NOMO-1 treated with DMSO at 0.1 percent for 48 hours (cell line): ENCODE measurements around the gene CCKAR.
A peak's percentile ranks its signal among the peaks of the same experiment; 100 is the strongest.

ENCODE experiments used
- DNase-seq: peaks from one replicate; lab custom pipeline; 2025; ENCODE audit not compliant: unreplicated experiment; lab: John Stamatoyannopoulos, UW

Gene CCKAR

GRCh38 chr4:26462874-26463273 lies 27.4 kb downstream of the CCKAR start:
- no peak for DNase-seq

GRCh38 chr4:26459756-26460530 lies 30.3 kb downstream of the CCKAR start:
- no peak for DNase-seq

- DNase-seq: peak; percentile 74
These were observed 31.1 kb downstream of the CCKAR start for GRCh38 chr4:26459054-26459755.

GRCh38 chr4:26458157-26458561 lies 32.1 kb downstream of the CCKAR start:
- DNase-seq: peak; percentile 36

DNA sequence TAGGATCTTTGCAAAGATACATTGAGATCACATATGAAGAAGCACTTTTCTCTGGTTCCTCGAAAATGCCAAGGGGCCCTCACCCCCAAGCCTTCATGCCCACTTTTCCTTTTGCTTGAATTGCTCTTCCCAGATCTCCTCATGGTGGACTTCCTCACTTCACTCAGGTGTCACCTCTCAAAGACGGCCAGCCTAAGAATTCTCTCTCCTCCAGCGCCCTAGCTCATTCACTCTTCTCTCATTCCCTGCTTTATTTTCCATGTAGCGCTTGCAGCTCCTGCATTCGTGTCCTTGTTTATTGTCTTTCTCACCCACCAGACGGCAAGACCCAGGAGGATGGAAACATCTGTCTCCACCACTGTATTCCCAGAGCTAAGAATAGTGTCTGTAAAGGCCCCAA lies 32.9 kb downstream of the CCKAR start:
- no peak for DNase-seq

DNA sequence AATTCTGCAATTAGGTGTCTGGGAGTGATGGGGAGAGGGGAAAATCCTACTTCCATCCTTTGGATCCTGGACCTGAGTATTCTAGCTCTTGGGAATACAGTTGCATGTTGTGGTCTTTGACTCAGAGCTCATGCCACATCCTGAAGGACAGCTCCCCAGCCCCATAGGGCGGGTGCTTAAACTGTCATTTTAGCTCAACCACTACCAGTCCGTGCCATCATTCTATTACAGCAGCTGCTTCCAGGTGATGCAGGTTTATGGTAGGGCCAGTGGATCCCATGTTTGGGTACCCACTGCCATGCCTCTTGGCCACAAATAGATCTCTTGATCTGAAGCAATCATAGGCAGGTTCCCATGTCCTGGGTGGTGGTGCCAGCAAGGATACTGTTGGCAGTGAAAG lies 34.7 kb downstream of the CCKAR start:
- no peak for DNase-seq

GRCh38 chr4:26454961-26455360 lies 35.3 kb downstream of the CCKAR start:
- no peak for DNase-seq

GRCh38 chr4:26452565-26453531 lies 37.4 kb downstream of the CCKAR start:
- no peak for DNase-seq

DNA sequence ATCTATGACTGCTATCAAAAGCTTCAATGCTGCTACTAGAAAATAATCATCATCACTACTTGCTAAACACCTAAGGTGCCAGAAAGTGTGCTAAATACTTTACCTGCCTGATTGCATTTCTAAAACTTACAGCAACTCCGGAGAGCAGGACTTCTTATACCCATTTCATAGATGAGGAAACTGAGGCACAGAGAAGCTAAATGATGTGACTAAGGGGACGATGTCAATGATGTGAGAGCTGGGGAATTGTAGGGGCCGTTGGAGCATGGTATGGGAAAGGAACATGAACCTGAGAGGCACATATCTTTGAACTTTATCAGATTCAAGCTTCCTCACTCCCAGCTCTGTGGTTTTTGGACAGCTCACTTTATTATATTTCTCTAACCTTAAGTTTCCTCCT lies 38.7 kb downstream of the CCKAR start:
- no peak for DNase-seq

GRCh38 chr4:26450418-26450817 lies 39.9 kb downstream of the CCKAR start:
- DNase-seq: no peak

DNA sequence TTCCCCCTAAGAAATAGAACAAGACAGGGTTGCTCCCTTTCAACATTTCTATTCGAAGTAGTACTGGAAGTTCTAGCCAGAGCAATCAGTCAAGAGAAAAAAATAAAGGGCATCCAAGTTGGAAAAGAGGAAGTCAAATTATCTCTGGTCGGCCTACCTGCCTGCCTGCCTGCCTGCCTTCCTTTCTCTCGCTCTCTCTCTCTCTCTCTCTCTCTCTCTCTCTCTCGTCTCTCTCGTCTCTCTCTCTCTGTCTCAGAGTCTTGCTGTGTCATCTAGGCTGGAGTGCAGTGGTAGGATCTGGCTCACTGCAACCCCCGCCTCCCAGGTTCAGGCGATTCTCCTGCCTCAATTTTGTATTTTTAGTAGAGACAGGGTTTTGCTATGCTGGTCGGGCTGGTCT lies 42.9 kb downstream of the CCKAR start:
- DNase-seq: no peak

- DNase-seq: no peak
These were observed 48.5 kb downstream of the CCKAR start for GRCh38 chr4:26441771-26442170.

DNA sequence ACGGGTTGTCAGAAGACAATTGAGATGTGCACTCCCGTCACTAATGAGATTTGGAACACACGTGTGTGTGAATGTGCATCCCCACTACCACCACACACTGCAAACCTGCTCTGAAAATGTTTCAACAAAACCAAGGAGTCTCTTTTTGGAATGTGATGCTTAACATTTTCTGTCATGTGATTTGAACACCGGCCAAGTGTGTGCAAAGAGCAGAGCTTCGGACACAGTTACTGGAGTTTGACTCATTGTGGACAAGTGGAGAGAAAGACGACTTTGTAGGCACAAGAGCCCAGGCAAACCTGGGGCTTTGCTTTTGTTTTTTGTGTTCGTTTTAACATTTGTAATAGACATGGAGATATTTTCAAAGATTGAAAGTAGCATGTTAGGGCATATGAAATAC lies 49.2 kb downstream of the CCKAR start:
- DNase-seq: no peak

DNA sequence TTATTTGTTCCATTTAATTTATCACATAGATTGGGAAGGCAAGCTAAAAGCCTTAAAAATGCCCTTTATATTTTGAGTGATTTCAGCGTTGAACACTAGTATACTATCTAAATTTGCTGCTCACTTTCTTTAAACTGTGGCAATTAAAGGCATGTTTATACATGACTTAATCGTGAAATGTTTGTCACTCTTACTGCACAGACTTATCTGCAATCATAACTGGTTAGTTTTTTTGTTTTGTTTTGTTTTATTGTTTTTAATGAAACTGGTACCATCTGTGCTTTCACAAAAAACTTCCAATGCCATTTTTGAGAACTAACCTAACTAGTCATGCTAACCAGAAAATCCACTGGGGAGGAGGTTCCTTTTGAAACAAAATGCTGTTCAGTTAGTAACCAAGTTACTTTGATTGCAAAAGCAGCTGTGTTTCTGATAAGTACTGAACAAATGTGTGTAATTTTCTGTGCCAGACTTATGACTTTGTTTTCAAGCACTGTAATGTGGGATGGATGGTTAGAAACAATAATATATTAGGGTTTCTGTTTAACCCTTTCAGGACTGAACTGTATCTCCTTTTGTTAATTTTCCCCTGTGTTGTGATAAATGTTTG lies 56.1 kb downstream of the CCKAR start:
- no peak for DNase-seq

DNA sequence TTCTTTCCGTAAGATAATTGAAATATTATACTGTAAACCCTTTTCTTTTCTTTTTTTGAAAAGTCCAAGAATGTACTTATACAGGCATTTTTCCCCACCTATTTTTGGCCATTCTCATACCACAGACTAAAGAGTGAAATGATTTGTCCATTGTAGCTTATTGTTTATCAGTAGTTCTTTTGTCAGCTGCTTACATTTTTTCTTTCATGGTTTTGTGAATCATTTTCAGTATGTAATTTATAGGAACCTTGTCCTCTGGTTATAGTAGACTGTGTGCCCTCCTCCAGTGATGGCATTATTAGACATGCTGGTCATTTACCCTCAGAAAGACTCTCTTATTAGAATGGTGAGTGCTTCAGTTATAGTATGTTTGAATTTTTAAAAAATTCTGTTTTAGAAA lies 56.7 kb downstream of the CCKAR start:
- DNase-seq: no peak

- DNase-seq: no peak
These were observed 57.9 kb downstream of the CCKAR start for GRCh38 chr4:26432419-26432818.

- DNase-seq: no peak
These were observed 58.7 kb downstream of the CCKAR start for GRCh38 chr4:26431461-26432180.
